GM12872 (cell line): ENCODE results near the gene CTIF.

Experiments used
- TF ChIP-seq, protein P1 (sequence below): IDR thresholded peaks from 3 replicates; pipeline ENCODE4 v1.5.1; 2011; ENCODE audit warnings: low read depth, mild to moderate bottlenecking, low read length, moderate library complexity; ENCODE audit not compliant: insufficient read depth

The CTIF gene

DNA sequence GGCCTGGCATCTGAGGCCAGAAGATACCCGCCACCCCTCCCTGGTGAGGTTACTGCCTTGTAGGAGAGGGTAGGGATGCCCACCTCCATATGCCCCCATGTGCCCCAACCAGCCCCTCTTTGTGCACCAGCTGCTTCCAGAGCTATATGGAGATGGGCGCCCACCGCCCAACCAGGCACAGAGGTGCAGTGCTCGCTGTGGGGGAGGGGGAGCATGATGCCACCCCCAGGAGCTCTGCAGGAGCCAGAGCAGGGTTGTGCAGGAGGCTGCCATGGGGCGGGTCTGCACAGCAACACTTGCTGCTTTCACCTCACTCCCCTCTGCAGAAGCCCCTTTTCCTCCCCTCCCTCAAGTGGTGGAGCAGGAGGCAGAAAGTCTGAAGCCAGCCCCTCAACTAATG lies 237.3 kb downstream of the CTIF start:
- TF ChIP-seq, protein P1, sequence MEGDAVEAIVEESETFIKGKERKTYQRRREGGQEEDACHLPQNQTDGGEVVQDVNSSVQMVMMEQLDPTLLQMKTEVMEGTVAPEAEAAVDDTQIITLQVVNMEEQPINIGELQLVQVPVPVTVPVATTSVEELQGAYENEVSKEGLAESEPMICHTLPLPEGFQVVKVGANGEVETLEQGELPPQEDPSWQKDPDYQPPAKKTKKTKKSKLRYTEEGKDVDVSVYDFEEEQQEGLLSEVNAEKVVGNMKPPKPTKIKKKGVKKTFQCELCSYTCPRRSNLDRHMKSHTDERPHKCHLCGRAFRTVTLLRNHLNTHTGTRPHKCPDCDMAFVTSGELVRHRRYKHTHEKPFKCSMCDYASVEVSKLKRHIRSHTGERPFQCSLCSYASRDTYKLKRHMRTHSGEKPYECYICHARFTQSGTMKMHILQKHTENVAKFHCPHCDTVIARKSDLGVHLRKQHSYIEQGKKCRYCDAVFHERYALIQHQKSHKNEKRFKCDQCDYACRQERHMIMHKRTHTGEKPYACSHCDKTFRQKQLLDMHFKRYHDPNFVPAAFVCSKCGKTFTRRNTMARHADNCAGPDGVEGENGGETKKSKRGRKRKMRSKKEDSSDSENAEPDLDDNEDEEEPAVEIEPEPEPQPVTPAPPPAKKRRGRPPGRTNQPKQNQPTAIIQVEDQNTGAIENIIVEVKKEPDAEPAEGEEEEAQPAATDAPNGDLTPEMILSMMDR: no peak

DNA sequence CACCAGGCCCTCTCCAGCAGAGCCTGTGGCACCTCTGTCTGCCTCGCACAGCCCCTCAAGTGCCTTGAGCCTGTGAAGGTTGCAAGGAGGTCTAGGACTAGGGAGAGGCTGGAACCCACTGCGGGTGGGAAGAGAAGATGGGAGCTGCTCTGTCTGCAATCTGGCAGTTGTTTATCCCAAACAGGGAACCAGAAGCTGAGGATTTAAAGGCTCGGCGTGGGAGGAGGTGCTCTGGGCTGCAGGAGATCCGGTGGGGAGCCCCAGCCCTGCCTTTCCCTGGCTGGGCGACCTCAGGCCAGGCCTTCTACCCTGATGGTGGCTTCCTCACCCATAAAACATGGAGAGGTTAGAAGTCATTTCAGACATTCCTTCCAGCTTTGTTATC lies 237.8 kb downstream of the CTIF start:
- TF ChIP-seq, protein P1: no peak

DNA sequence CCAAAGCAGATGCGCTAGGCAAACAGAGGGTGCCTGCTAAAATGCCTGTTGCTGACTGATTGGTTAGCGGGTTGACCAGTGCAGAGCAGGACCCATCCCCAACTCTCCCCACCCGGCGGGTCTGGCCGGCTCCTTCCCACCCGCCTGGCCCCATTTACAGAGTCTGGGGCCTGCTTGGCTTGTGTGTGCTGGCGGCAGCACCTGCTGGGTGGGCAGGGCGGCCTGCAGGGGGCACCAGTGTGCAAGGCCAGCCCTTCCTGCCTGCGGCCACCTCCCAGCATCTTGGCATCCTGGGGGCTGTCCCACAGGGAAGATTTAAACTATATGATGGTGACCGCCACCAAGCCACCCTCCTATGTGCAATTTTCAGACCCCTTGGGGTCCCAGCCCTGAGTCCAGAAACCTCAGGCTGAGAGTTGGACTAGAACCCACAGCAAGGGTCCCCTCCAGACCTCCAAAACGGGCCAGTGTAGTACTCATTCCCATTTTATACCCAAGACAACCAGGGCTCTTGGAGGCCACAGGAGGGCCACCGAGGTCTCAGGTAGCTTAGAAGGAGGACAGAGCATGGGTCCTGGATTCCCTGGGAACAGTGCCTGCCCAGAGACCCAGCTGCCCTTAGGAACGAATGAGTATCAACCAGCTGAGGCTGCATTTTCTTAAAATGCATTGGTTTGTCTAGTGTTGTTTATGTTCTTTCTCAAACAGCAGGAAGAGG lies 238.4 kb downstream of the CTIF start:
- TF ChIP-seq, protein P1: peak; percentile 91

DNA sequence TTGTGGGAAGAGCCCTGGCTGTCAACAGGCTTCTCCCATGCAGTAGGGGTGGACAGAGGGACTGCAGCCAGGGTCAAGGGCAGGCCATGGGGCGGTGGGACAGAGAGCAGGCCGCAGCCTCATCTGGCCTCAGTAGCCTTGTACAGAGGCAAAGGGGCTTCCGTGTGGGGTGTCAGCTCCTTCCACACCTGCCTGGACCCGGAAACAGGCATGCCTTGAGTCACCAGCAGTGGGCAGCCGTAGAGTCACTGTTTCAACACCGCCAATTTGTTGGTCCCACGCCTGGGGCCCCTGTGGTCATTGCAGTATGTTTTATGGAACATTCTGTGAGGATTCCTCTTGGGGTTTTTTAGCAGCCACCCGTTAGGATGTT lies 238.9 kb downstream of the CTIF start:
- TF ChIP-seq, protein P1: no peak

DNA sequence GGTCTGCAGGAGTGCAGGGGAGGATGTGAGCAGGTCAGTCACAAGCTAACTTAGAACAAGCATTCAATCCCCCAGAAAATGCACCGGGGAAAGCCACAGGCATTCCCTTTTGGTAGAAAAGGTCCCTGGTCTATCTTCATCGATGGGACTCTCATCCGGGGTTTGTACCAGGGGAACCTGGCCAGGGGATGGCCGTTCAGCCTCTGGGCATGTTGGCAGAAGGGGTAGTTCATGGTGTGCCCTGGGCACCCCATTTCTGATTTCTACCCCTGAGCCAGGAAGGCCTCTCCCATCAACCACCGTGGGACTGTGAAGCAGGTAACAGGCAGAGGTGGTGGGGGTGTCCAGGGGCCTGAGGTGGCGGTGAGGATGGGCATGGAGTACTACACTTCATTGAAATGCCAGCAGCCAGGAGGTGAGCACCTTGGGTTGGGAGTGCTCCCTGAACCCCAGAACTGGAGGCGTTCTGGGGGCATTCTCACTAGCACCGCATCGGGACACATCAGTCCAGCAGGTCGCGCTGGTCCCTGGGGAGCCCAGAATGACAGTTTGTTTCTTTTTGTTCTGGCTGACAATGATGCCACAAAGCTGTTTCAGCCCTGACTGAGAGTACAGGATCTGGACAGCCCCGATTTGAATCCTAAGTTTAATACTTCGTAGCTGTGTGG lies 239.6 kb downstream of the CTIF start:
- TF ChIP-seq, protein P1: no peak

DNA sequence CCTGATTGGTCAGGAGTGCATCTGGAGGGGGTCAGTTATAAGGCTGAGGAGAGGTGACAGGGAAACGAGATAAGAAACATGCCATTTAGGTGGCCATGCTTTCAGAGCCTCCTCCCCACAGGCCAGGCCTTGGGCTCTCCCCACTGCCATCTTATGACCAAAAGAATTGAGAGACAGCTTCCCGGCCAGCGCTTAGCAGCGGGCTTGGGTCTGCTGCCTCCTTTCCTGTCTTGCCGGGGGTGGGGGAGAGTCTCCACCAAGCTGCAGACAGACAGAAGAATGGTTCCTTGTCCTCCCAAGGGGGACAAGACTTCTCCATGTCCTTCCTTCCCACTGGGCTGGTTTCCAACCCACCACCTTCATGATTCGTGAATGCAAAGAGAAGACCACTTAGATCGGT lies 240.6 kb downstream of the CTIF start:
- TF ChIP-seq, protein P1: no peak

DNA sequence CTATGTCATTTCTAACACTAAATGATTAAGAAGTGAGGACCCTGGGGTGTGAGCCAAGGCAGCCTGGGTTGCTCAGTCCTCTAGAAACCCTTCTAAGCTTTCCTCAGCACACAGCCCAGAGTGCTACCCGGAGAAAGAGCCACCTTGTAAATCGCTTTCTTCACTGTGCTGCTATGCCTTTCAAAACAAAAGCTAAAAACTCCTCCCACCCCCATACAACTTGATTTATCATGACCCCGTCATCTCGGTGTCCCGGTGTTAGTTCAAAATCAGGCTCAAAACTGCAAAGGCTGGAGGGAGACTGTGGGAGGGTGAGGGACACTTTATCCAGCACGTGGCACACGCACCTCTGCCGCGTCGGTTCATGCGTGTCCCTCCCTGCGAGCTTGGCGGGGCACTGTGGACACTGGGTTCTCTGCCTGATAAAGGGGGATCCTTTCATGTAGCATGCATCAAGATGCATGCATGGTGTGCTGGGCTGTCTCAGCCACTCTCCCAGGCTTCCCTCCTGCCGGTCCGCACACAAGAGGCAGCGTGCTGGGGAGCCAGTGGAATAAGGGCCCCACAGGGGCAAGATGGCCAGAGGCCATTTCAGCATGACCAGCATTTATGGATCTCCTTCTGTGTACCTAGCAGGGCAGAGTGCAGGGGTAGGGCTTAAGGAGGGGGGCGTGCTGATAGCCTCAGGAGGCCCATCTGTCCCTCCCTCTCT lies 241.5 kb downstream of the CTIF start:
- TF ChIP-seq, protein P1: no peak
